ENCODE data around the gene SLAMF6. TPM values are rescaled to one million over a fixed set of nuclear protein-coding genes. Genes with fewer than 3 reads are reported as not detected.

Gene SLAMF6
- total and polyA plus RNA-seq, 10 of the 15 experiments (the other 5 are each of a cell fraction or from before 2014, with no cell fraction given): 20.5 to 89.6 (median 36.5) TPM

GRCh38 chr1:160474392-160475242 is 48.4 kb downstream of the SLAMF6 start (continued):
- TF ChIP-seq SP1 (IDR thresholded peaks at IDR 0.05; ENCODE audit: low read depth, low read length) (no peak), USF1 (IDR thresholded peaks at IDR 0.05; ENCODE audit: borderline replicate concordance, extremely low read length, insufficient read depth, low read depth, low read length) (no peak), RUNX3 (IDR thresholded peaks at IDR 0.05; ENCODE audit: low read length) (peak; percentile 87), PAX5 (IDR thresholded peaks at IDR 0.05; ENCODE audit: borderline replicate concordance, low read depth, low read length) (no peak), ZNF384 (IDR thresholded peaks at IDR 0.05; ENCODE audit: borderline replicate concordance, low read depth, low read length) (peak; percentile 48; the same call in 1 of the 2 replicates), POLR2AphosphoS5 (IDR thresholded peaks at IDR 0.05; ENCODE audit: low read length) (no peak), MEF2A (IDR thresholded peaks at IDR 0.05; ENCODE audit: insufficient read depth, low read depth, low read length) (peak; percentile 93), ZNF274 (IDR thresholded peaks at IDR 0.05; ENCODE audit: insufficient read depth, insufficient read length) (no peak), IRF4 (IDR thresholded peaks at IDR 0.05; ENCODE audit: low read depth, low read length) (peak; percentile 7; the same call in 1 of the 2 replicates), IRF5 (IDR thresholded peaks at IDR 0.05; ENCODE audit: borderline replicate concordance) (no peak), CBX5 (IDR thresholded peaks at IDR 0.05; ENCODE audit: low read depth) (peak; percentile 76; the same call in 1 of the 2 replicates), SIX5 (IDR thresholded peaks at IDR 0.05; ENCODE audit: low read depth, low read length, severe bottlenecking) (no peak), CREM (IDR thresholded peaks at IDR 0.05; ENCODE audit: low read depth) (peak; percentile 75; the same call in 1 of the 2 replicates), GABPA (IDR thresholded peaks at IDR 0.05; ENCODE audit: low read depth) (0 out of 2 replicates have a peak, but pooled peaks have one; percentile 52), CEBPB (IDR thresholded peaks at IDR 0.05; ENCODE audit: borderline replicate concordance in 1 of 2, low read depth in 2 of 2, low read length in 2 of 2) (peak in 1 of 2 experiments; percentile 34; a peak in 1 of 4 replicates), RELA (IDR thresholded peaks at IDR 0.05; ENCODE audit: borderline replicate concordance, partially characterized antibody) (no peak), BACH1 (IDR thresholded peaks at IDR 0.05; ENCODE audit: borderline replicate concordance) (no peak), SMARCA5 (IDR thresholded peaks at IDR 0.05) (no peak), NFYA (IDR thresholded peaks at IDR 0.05; ENCODE audit: borderline replicate concordance, low read depth, low read length) (no peak), BCL3 (IDR thresholded peaks at IDR 0.05; ENCODE audit: borderline replicate concordance, insufficient read depth, low read depth, low read length, poor library complexity, severe bottlenecking) (no peak), CBX3 (IDR thresholded peaks at IDR 0.05; ENCODE audit: borderline replicate concordance, low read depth) (no peak), SIN3A (IDR thresholded peaks at IDR 0.05; ENCODE audit: low read depth, low read length) (no peak), GATAD2B (conservative IDR thresholded peaks at IDR 0.05; ENCODE audit: low read depth) (no peak), ZNF207 (IDR thresholded peaks at IDR 0.05; ENCODE audit: borderline replicate concordance) (no peak), MEF2B (IDR thresholded peaks at IDR 0.05; ENCODE audit: partially characterized antibody, poor library complexity, severe bottlenecking) (peak; percentile 83), FOXM1 (IDR thresholded peaks at IDR 0.05; ENCODE audit: low read depth, low read length) (peak; percentile 70; the same call in 1 of the 2 replicates), STAT3 (IDR thresholded peaks at IDR 0.05; ENCODE audit: low read depth, low read length) (no peak), CREB1 (IDR thresholded peaks at IDR 0.05; ENCODE audit: low read depth) (0 out of 2 replicates have a peak, but pooled peaks have one; percentile 46), JUNB (IDR thresholded peaks at IDR 0.05) (peak; percentile 74)
